Adrenal gland (tissue), 12 donors: ENCODE results near the gene DGKG. TPM values are rescaled to one million over a fixed set of nuclear protein-coding genes. Genes with fewer than 3 reads are reported as not detected.

ENCODE experiments used
- DNase-seq, 7 donors: peaks; one replicate each; pipeline ENCODE4 v3.0.0-alpha.2; 2019 to 2020
- H3K27ac ChIP-seq, 5 donors: fragments of 200-600 bp; sonication (generic) in 4 of 5; 1 replicate in 3 of 5; 2 replicates in 2 of 5; pipeline versions ENCODE4 v1.5.1 to v1.8.0; 2016 to 2020; ENCODE audit warnings: mild to moderate bottlenecking in 1 of 5
- H3K27me3 ChIP-seq: fragments of 200-600 bp; 2 replicates; pipeline ENCODE4 v1.8.0; 2021
- H3K36me3 ChIP-seq, 2 donors: fragments of 200-600 bp; replicated peaks in 1 of 2; 1 replicate in 1 of 2; 2 replicates in 1 of 2; pipeline versions ENCODE4 v1.5.1 to v1.8.0; 2018 to 2022
- H3K4me1 ChIP-seq, 2 donors: fragments of 200-600 bp; replicated peaks in 1 of 2; 1 replicate in 1 of 2; 2 replicates in 1 of 2; pipeline versions ENCODE4 v1.5.1 to v1.8.0; 2018 to 2021
- H3K4me3 ChIP-seq, 4 donors: fragments of 200-600 bp; sonication (generic) in 3 of 4; one replicate each; pipeline ENCODE4 v1.5.1; 2016 to 2018
- H3K9me3 ChIP-seq, 3 donors: fragments of 200-600 bp; sonication (generic) in 1 of 3; replicated peaks in 1 of 3; 1 replicate in 2 of 3; 2 replicates in 1 of 3; pipeline versions ENCODE4 v1.5.1 to v1.8.0; 2016 to 2021
- POLR2A ChIP-seq, 2 donors: fragments of 450-650 bp; IDR thresholded peaks; one replicate each; pipeline ENCODE4 v1.6.1; 2017; ENCODE audit warnings: antibody characterized with exemption in 2 of 2, mild to moderate bottlenecking in 2 of 2, moderate library complexity in 1 of 2
- WGBS, 4 donors: extraction: QIAGEN DNeasy Blood & Tissue Kit in 2 of 4; methylation state at CpG; one replicate each; pipeline versions ENCODE4 v1.1.5 to v1.1.7; 2013 to 2017; 5-methylcytosine and 5-hydroxymethylcytosine counted together
- intact Hi-C, 2 donors: fragments of 100-400 bp; cut with DNase I; formaldehyde crosslinking; loops; one replicate each; pipeline versions ENCODE4 v1.14.1 to v1.15.0; 2022 to 2023
- polyA plus RNA-seq, 3 donors: library from polyadenylated mRNA; stranded (reverse); fragments of 200-250 nt in 2 of 3; fragments of 350-450 nt in 1 of 3; fragmentation: Illumina TruSeq in 1 of 3; extraction: RNeasy Lipid Tissue Mini Kit (QIAGEN cat#74804) in 1 of 3; gene quantifications; one replicate each; pipeline ENCODE4 v1.2.3, GENCODE V29; 2013 to 2014
- total RNA-seq, 9 donors: library from RNA; depleted of rRNA in 4 of 9; stranded (reverse); fragments of >200 nt in 4 of 9; fragments of 120-200 nt in 1 of 9; fragmentation: NEBNext Ultra II Directional in 1 of 9; extraction: Animal tissue kit (Norgen Biotek cat#: 25700) in 1 of 9; gene quantifications; one replicate each; pipeline versions ENCODE4 v1.1.0 to v1.2.4, GENCODE V29; 2013 to 2023
- TF ChIP-seq, protein P1 (sequence below), 6 experiments: fragments of 450-650 bp in 4 of 6; fragments of 200-600 bp in 2 of 6; sonication (generic) in 1 of 6; IDR thresholded peaks; 1 replicate in 5 of 6; 2 replicates in 1 of 6; pipeline versions ENCODE4 v1.5.1 to v1.8.0; 2016 to 2021; ENCODE audit warnings: antibody characterized with exemption in 6 of 6, mild to moderate bottlenecking in 2 of 6, moderate library complexity in 1 of 6
- donor health status: healthy with polysubstance abuse.
- donor health status: Bipolar disorder and iron deficiency.
- donor health status: DM: yes; HTN: yes; CAD: no.
- donor health status: DM: no; HTN: no; CAD: no.
- donor health status: DM: no; HTN: no; CAD: no.
- donor health status: DM: yes; HTN: yes; CAD: no.

The DGKG gene
- total and polyA plus RNA-seq, 12 donors, result 2.9 to 43.7 (median 28.3) TPM

DNA sequence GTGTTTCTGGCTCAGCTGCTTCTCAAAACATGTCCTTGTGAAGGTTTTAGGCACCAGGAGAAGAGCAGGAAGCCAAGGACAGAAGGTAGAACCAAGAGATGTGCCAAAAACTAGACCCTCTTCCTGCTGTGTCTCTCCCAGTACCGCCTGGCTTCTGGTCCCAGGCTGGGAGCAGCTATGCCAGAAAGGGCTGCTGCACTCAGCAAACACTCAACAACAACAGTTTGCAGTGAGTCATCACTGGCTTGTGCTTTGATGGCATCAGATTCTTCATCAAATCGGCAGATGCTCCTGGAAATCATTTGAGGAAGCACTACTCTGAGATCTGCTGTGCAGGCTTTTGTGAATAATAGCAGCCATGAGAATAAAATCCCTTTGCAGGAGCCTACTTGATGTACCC, 63.2 kb downstream of the DGKG start:
- H3K36me3 ChIP-seq, result no peaks in the 10 kb centered on the region
- WGBS, 4 donors, result 50 to 72% (median 53%) methylated on average over 2 of the region's 2 CpGs

DNA sequence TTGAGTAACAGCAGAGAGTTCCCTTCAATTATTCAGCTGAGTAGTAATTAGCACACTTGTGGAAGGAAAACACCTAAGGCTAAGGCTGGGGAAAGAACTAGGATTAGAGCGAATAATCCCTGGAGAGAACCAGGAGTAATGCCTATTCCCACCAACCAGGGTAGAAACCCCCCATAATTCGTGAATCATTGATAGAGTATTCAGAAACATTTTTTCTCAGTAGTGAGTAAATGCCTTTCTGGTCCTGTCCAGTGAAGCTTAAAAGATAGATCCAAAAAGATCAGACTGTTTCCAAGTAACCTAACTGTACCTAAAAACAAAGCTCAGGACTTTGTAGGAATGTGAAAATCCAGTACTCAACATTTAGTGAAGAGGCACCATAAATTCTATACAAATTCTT, 71.2 kb downstream of the DGKG start:
- Histone ChIP-seq H3K4me3 (no peak overlapping the region), H3K4me1 (peaks cover 0 to 7% of the 10 kb centered on the region in 2 donors), H3K27ac (no peak overlapping the region), H3K9me3 (no peaks in the 10 kb centered on the region), H3K27me3 (no peaks in the 10 kb centered on the region), H3K36me3 (no peaks in the 10 kb centered on the region)
- TF ChIP-seq POLR2A (IDR thresholded peaks at IDR 0.05), result no peak
- TF ChIP-seq, protein P1, sequence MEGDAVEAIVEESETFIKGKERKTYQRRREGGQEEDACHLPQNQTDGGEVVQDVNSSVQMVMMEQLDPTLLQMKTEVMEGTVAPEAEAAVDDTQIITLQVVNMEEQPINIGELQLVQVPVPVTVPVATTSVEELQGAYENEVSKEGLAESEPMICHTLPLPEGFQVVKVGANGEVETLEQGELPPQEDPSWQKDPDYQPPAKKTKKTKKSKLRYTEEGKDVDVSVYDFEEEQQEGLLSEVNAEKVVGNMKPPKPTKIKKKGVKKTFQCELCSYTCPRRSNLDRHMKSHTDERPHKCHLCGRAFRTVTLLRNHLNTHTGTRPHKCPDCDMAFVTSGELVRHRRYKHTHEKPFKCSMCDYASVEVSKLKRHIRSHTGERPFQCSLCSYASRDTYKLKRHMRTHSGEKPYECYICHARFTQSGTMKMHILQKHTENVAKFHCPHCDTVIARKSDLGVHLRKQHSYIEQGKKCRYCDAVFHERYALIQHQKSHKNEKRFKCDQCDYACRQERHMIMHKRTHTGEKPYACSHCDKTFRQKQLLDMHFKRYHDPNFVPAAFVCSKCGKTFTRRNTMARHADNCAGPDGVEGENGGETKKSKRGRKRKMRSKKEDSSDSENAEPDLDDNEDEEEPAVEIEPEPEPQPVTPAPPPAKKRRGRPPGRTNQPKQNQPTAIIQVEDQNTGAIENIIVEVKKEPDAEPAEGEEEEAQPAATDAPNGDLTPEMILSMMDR (IDR thresholded peaks at IDR 0.05), result no peak
- no peak for DNase-seq
- intact Hi-C loops, result no loop called here
- 81 to 92% (median 87%) methylated on average over 2 of the region's 2 CpGs for WGBS, 4 donors

More for the DNA sequence above, 63.2 kb downstream of the DGKG start:
- H3K4me1 ChIP-seq, result no peaks in the 10 kb centered on the region
- no peak overlapping the region for H3K4me3 ChIP-seq
- H3K27me3 ChIP-seq, result no peaks in the 10 kb centered on the region
- DNase-seq, result no peak
- intact Hi-C loops, result no loop called here
- no peak overlapping the region for H3K27ac ChIP-seq
- H3K9me3 ChIP-seq, result no peaks in the 10 kb centered on the region
- no peak for TF ChIP-seq POLR2A (IDR thresholded peaks at IDR 0.05)
- TF ChIP-seq, protein P1 (IDR thresholded peaks at IDR 0.05), result no peak

DNA sequence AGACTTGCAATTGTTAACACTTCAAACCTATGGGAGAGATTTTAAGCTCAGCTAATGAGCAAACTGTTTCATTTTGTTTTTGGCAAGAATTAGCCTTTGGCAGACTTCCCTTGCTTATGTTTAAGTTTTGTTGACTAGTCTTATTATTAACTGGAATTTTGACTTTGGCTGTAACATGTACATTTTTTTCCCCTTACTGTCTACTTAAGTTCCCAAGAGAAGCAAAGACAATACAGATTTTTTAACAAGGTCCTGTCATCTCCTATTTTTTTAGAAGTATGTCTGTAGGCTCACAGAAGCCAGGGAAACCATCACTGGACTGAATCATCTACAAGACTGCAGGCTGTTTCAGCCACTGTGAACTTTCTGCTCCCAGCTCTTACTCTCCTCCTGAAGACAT, 74.3 kb downstream of the DGKG start:
- peak overlapping the region in 1 of 5 donors; percentile 12 for H3K27ac ChIP-seq
- no peaks in the 10 kb centered on the region for H3K27me3 ChIP-seq
- H3K9me3 ChIP-seq, result no peaks in the 10 kb centered on the region
- TF ChIP-seq, protein P1 (IDR thresholded peaks at IDR 0.05), result no peak
- no peak for TF ChIP-seq POLR2A (IDR thresholded peaks at IDR 0.05)
- intact Hi-C loops, result no loop called here
- H3K36me3 ChIP-seq, result no peaks in the 10 kb centered on the region
- H3K4me3 ChIP-seq, result no peak overlapping the region
- no peak for DNase-seq
- H3K4me1 ChIP-seq, result peaks cover 0 to 7% of the 10 kb centered on the region in 2 donors

DNA sequence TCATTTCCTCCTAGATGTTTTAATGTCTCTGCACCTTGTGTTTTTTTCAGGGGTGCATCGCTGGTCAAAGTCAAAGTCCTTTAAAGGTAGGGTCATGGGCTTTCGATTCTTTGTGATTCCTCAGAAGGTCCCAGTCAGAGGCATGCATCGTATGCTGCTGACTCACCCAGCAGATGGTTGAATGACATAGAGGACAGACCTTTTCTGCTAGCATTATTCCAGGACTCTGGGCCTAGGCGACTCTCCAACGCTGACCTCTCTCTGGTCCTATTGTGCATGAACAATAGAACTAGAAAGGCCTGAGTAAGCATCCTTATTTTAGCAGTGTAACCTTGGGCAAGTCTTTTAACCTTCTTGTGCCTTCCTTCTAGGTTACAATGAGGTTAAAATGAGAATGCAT, 75.9 kb downstream of the DGKG start:
- 59 to 84% (median 82%) methylated on average over 5 of the region's 5 CpGs for WGBS, 4 donors
- H3K36me3 ChIP-seq, result no peaks in the 10 kb centered on the region
- H3K4me3 ChIP-seq, result no peak overlapping the region
- H3K9me3 ChIP-seq, result no peaks in the 10 kb centered on the region
- no peak overlapping the region for H3K27ac ChIP-seq
- intact Hi-C loops, result no loop called here
- DNase-seq, result no peak
- no peak for TF ChIP-seq POLR2A (IDR thresholded peaks at IDR 0.05)
- TF ChIP-seq, protein P1 (IDR thresholded peaks at IDR 0.05), result no peak
- peaks cover 0 to 7% of the 10 kb centered on the region in 2 donors for H3K4me1 ChIP-seq
- H3K27me3 ChIP-seq, result no peaks in the 10 kb centered on the region
